Spleen (tissue), 11 donors: ENCODE measurements around the gene MEF2A. TPM values are rescaled to one million over a fixed set of nuclear protein-coding genes. Genes with fewer than 3 reads are reported as not detected.

Experiments
- DNase-seq: peaks from one replicate; pipeline ENCODE4 v3.0.0-alpha.2; 2020
- H3K27ac ChIP-seq, 8 donors: fragments of 200-600 bp; sonication (generic) in 7 of 8; 1 replicate in 4 of 8; 2 replicates in 4 of 8; pipeline versions ENCODE4 v1.5.0 to v1.8.0; 2016 to 2021; ENCODE audit warnings: inconsistent platforms in 4 of 8, mild to moderate bottlenecking in 4 of 8, moderate library complexity in 1 of 8
- H3K27me3 ChIP-seq, 7 donors: fragments of 200-600 bp; sonication (generic) in 6 of 7; replicated peaks in 1 of 7; 1 replicate in 4 of 7; 2 replicates in 3 of 7; pipeline versions ENCODE4 v1.5.0 to v1.8.0; 2016 to 2021; ENCODE audit warnings: inconsistent platforms in 3 of 7, mild to moderate bottlenecking in 1 of 7
- H3K36me3 ChIP-seq, 6 donors: fragments of 200-600 bp; sonication (generic) in 5 of 6; 1 replicate in 4 of 6; 2 replicates in 2 of 6; pipeline versions ENCODE4 v1.5.0 to v1.8.0; 2016 to 2021; ENCODE audit warnings: inconsistent platforms in 2 of 6
- H3K4me1 ChIP-seq, 6 donors: fragments of 200-600 bp; sonication (generic) in 5 of 6; 1 replicate in 3 of 6; 2 replicates in 3 of 6; pipeline versions ENCODE4 v1.5.0 to v1.8.0; 2016 to 2021; ENCODE audit warnings: inconsistent platforms in 3 of 6
- H3K4me3 ChIP-seq, 8 donors: fragments of 200-600 bp; sonication (generic) in 7 of 8; 1 replicate in 4 of 8; 2 replicates in 4 of 8; pipeline versions ENCODE4 v1.5.0 to v1.8.0; 2016 to 2021; ENCODE audit warnings: inconsistent platforms in 4 of 8, mild to moderate bottlenecking in 4 of 8, moderate library complexity in 2 of 8
- H3K9me3 ChIP-seq, 8 donors: fragments of 200-600 bp; sonication (generic) in 7 of 8; 1 replicate in 4 of 8; 2 replicates in 4 of 8; pipeline versions ENCODE4 v1.5.0 to v1.8.0; 2016 to 2021; ENCODE audit warnings: inconsistent platforms in 4 of 8
- POLR2A ChIP-seq, 3 donors: fragments of 450-650 bp; IDR thresholded peaks; one replicate each; pipeline ENCODE4 v1.5.1; 2017; ENCODE audit warnings: antibody characterized with exemption in 3 of 3, mild to moderate bottlenecking in 1 of 3
- POLR2AphosphoS5 ChIP-seq, 3 donors: sonication (generic); formaldehyde crosslinking; IDR thresholded peaks; one replicate each; pipeline ENCODE4 v1.5.1; 2017; ENCODE audit warnings: antibody characterized with exemption in 3 of 3
- WGBS, 5 donors: extraction: QIAGEN DNeasy Blood & Tissue Kit in 3 of 5; methylation state at CpG; one replicate each; pipeline versions ENCODE4 v1.1.5 to v1.1.7; 2013 to 2018; 5-methylcytosine and 5-hydroxymethylcytosine counted together
- intact Hi-C: fragments of 100-400 bp; cut with DNase I; formaldehyde crosslinking; loops from one replicate; pipeline ENCODE4 v1.15.0; 2023; ENCODE audit warnings: low total_unique reads
- polyA plus RNA-seq, 3 donors: library from polyadenylated mRNA; stranded (reverse); fragments of 200-250 nt; gene quantifications; one replicate each; pipeline ENCODE4 v1.2.1, GENCODE V29; 2013
- total RNA-seq, 7 donors: library from RNA; depleted of rRNA in 3 of 7; stranded (reverse); fragments of >200 nt in 3 of 7; fragmentation: NEBNext Ultra II Directional in 4 of 7; extraction: Animal tissue kit (Norgen Biotek cat#: 25700) in 4 of 7; gene quantifications; one replicate each; pipeline versions ENCODE4 v1.1.0 to v1.2.1, GENCODE V29; 2016 to 2021
- TF ChIP-seq, protein P1 (sequence below), 11 experiments: fragments of 200-600 bp in 7 of 11; fragments of 450-650 bp in 4 of 11; sonication (generic) in 4 of 11; IDR thresholded peaks in 8 of 11; conservative IDR thresholded peaks in 3 of 11; 1 replicate in 7 of 11; 2 replicates in 4 of 11; pipeline versions ENCODE4 v1.4.0 to v1.8.0; 2016 to 2021; ENCODE audit warnings: antibody characterized with exemption in 11 of 11, inconsistent platforms in 4 of 11, mild to moderate bottlenecking in 1 of 11
- donor health status: healthy with polysubstance abuse.
- donor health status: DM: no; HTN: no; CAD: no; lungs with moderate emphysema.
- donor health status: DM: no; HTN: no; CAD: no.
- donor health status: Bipolar disorder and iron deficiency.
- donor health status: healthy.
- donor health status: DM: no; HTN: no; CAD: no.
- donor health status: DM: yes; HTN: yes; CAD: no.

The MEF2A gene
- total and polyA plus RNA-seq, 10 donors: 21.9 to 143 (median 90.6) TPM

DNA sequence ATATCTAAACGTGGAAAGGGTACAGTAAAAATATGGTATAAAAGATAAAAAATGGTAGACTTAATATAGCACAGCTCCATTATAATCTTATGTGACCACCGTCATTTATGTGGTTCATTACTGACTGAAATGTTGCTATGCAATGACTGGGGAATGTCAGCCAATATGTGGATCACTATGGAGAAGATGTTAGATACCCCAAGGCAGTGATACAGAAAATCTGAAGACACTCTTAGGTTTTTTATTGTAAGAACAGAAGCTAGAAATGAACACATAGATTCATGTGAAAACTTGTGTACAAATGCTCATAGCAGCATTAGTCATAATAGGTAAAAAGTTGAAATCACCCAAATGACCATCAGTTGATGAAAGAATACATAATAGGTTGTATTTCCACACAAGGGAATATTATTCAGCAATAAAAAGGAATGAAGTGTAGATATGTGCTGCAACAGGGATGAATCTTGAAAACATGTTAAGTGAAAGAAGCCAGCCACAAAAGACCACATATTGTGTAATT is 18.4 kb downstream of the MEF2A start:
- peaks cover 0 to 62% (median 28%) of the 10 kb centered on the region in 6 donors for H3K4me1 ChIP-seq
- TF ChIP-seq, protein P1, sequence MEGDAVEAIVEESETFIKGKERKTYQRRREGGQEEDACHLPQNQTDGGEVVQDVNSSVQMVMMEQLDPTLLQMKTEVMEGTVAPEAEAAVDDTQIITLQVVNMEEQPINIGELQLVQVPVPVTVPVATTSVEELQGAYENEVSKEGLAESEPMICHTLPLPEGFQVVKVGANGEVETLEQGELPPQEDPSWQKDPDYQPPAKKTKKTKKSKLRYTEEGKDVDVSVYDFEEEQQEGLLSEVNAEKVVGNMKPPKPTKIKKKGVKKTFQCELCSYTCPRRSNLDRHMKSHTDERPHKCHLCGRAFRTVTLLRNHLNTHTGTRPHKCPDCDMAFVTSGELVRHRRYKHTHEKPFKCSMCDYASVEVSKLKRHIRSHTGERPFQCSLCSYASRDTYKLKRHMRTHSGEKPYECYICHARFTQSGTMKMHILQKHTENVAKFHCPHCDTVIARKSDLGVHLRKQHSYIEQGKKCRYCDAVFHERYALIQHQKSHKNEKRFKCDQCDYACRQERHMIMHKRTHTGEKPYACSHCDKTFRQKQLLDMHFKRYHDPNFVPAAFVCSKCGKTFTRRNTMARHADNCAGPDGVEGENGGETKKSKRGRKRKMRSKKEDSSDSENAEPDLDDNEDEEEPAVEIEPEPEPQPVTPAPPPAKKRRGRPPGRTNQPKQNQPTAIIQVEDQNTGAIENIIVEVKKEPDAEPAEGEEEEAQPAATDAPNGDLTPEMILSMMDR (IDR thresholded peaks at IDR 0.05 in 8 of 11, conservative IDR thresholded peaks at IDR 0.05 in 3 of 11): no peak
- no peak for TF ChIP-seq POLR2A (IDR thresholded peaks at IDR 0.05)
- TF ChIP-seq POLR2AphosphoS5 (IDR thresholded peaks at IDR 0.05): no peak
- H3K4me3 ChIP-seq: no peak overlapping the region
- H3K9me3 ChIP-seq: peaks cover 2 to 41% (median 32%) of the 10 kb centered on the region in 8 donors
- WGBS, 5 donors: 91 to 98% (median 96%) methylated on average over 2 of the region's 2 CpGs
- no peaks in the 10 kb centered on the region for H3K27me3 ChIP-seq
- no peak overlapping the region for H3K27ac ChIP-seq
- H3K36me3 ChIP-seq: peaks cover 0 to 24% (median 0%) of the 10 kb centered on the region in 6 donors
- DNase-seq: no peak
- intact Hi-C loops: no loop called here

DNA sequence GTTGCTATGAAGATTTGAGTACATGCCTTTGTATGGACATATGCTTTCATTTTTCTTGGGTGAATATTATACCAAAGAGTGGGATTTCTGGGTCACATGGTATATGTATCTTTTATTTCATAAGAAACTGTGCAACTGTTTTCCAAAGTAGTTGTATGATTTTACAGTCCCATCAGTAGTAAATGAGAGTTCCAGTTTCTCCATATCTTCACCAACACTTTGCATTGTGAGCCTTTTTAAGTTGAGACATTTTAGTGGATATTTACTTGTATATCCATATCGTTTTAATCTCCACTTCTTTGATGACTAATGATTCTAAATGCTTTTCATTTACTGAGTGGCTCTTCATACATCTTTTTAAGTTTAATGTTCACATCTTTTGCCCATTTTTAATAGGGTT is 20.3 kb downstream of the MEF2A start:
- DNase-seq: no peak
- H3K36me3 ChIP-seq: peaks cover 0 to 24% (median 0%) of the 10 kb centered on the region in 6 donors
- peaks cover 0 to 62% (median 21%) of the 10 kb centered on the region in 6 donors for H3K4me1 ChIP-seq
- TF ChIP-seq POLR2AphosphoS5 (IDR thresholded peaks at IDR 0.05): no peak
- TF ChIP-seq POLR2A (IDR thresholded peaks at IDR 0.05): no peak
- TF ChIP-seq, protein P1 (IDR thresholded peaks at IDR 0.05 in 8 of 11, conservative IDR thresholded peaks at IDR 0.05 in 3 of 11): no peak
- no peak overlapping the region for H3K27ac ChIP-seq
- peaks cover 2 to 41% (median 32%) of the 10 kb centered on the region in 8 donors for H3K9me3 ChIP-seq
- no peaks in the 10 kb centered on the region for H3K27me3 ChIP-seq
- intact Hi-C loops: no loop called here
- 90 to 97% (median 91%) methylated on average over 1 of the region's 1 CpG for WGBS, 5 donors
- no peak overlapping the region for H3K4me3 ChIP-seq

DNA sequence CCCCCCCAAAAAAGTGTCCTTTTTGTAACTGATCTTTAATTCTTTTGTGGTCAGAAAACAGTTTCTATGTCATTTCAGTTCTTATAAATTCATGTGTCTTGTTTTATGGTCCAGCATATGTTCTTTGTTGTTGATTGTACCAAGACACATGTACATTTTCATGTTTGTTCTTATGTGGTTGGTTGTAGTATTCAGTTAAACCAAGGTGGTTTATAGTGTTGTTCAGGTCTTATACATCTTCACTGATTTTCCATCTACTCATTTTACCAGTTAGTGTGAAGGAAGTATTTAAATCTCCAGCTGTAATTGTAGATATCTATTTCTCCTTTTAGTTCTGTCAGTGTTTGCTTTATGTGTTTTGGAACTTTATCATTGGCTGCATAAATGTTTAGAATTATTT is 24.0 kb downstream of the MEF2A start:
- peaks cover 0 to 20% (median 0%) of the 10 kb centered on the region in 6 donors for H3K36me3 ChIP-seq
- no peak overlapping the region for H3K27ac ChIP-seq
- TF ChIP-seq, protein P1 (IDR thresholded peaks at IDR 0.05 in 8 of 11, conservative IDR thresholded peaks at IDR 0.05 in 3 of 11): no peak
- TF ChIP-seq POLR2AphosphoS5 (IDR thresholded peaks at IDR 0.05) (no peak), POLR2A (IDR thresholded peaks at IDR 0.05) (no peak)
- H3K9me3 ChIP-seq: peaks cover 2 to 32% (median 27%) of the 10 kb centered on the region in 8 donors
- no peaks in the 10 kb centered on the region for H3K27me3 ChIP-seq
- no peak overlapping the region for H3K4me3 ChIP-seq
- DNase-seq: no peak
- intact Hi-C loops: no loop called here
- H3K4me1 ChIP-seq: peaks cover 0 to 59% (median 29%) of the 10 kb centered on the region in 6 donors

DNA sequence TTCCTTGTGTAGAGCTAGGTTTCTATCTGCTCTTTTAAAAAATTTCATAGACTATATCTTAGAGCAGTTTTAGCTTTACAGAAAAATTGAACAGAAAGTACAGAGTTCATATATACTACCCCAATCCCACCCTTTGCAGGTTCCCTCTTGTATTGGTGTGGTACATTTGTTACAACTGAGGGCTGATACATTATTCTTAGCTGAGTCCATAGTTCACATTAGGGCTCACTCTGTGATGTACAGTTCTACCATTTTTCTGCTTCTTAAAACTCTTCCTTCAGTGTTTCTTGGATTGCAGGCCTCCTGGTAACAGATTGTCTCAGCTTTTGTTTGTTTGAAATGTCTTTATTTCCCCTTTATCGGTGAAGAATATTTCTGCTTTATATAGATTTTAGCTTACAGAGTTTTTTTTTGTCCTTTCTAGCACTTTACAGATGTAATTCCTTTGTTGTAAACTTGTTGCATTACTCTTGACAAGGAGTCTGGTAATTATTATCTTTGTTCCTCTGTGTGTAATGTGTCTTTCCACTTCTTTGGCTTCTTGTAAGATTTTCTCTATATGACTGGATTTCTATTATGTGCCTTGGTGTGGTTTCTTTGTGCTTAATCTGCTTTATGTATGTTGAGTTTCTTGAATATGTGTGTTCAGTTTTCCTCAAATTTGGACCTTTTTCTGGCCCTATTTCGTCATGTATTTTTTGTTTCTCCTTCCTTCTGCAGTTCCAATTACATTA is 25.3 kb downstream of the MEF2A start:
- no peak for DNase-seq
- WGBS, 5 donors: 71 to 85% (median 80%) methylated on average over 2 of the region's 2 CpGs
- Histone ChIP-seq H3K4me1 (peaks cover 0 to 59% (median 29%) of the 10 kb centered on the region in 6 donors), H3K4me3 (no peak overlapping the region), H3K27me3 (no peaks in the 10 kb centered on the region), H3K9me3 (peaks cover 0 to 19% (median 14%) of the 10 kb centered on the region in 8 donors), H3K36me3 (peaks cover 0 to 8% (median 0%) of the 10 kb centered on the region in 6 donors), H3K27ac (no peak overlapping the region)
- intact Hi-C loops: no loop called here
- no peak for TF ChIP-seq POLR2AphosphoS5 (IDR thresholded peaks at IDR 0.05)
- no peak for TF ChIP-seq POLR2A (IDR thresholded peaks at IDR 0.05)
- TF ChIP-seq, protein P1 (IDR thresholded peaks at IDR 0.05 in 8 of 11, conservative IDR thresholded peaks at IDR 0.05 in 3 of 11): no peak
